GM11168 (cell line): ENCODE data around the gene STK38.

Experiments used
- in situ Hi-C: fragments of 300-500 bp; cut with MboI; formaldehyde crosslinking; loops from one replicate; pipeline ENCODE4 v1.12.0; 2022; ENCODE audit warnings: low sequenced_read_pairs; ENCODE audit not compliant: unreplicated experiment

STK38 gene

GRCh38 chr6:36570264-36570663, 23.0 kb upstream of the STK38 start:
- in situ Hi-C loops, result no loop called here

DNA sequence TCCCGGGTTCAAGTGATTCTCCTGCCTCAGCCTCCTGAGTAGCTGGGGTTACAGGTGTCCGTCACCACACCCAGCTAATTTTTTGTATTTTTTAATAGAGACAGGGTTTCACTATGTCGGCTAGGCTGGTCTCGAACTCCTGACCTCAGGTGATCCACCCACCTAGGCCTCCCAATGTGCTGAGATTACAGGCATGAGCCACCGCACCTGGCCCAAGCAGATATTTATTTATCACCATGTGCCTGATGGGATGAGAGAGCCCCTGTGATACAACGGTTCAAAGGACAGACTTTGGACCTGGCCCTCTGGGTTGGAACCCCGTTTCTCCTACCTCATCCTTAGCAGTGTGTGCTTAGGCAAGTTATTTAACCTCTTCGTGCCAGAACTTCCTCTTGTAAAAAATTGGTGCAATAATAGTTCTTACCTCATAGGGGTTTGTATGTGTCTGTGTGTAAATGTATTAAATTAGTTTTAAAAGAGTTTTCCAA, 19.2 kb upstream of the STK38 start:
- in situ Hi-C loops, result no loop called here

GRCh38 chr6:36563928-36564284, 16.6 kb upstream of the STK38 start:
- in situ Hi-C loops, result no loop called here

- in situ Hi-C loops, result no loop called here
Measured at GRCh38 chr6:36563237-36563927, 16.1 kb upstream of the STK38 start.

DNA sequence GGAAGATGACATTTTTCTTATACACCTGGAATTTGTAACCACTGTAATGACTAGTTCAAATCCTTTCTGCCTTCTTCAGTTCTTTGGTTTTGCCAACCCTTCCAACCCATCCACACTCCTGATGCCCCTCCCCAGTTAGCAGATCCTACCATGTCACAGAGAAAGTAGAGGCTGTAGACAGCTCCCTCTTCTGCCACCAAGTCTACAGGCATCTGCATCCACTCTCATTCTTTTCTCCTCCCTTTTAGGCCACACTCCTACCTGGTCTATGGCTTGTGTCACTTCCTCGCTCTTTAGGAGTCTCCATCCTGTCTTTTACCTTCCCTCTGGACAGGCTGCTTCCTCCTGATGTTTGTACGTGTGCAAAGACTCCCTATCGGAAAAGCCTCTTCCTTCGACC, 13.5 kb upstream of the STK38 start:
- in situ Hi-C loops, result no loop called here

GRCh38 chr6:36559011-36559793, 11.9 kb upstream of the STK38 start:
- in situ Hi-C loops, result no loop called here

DNA sequence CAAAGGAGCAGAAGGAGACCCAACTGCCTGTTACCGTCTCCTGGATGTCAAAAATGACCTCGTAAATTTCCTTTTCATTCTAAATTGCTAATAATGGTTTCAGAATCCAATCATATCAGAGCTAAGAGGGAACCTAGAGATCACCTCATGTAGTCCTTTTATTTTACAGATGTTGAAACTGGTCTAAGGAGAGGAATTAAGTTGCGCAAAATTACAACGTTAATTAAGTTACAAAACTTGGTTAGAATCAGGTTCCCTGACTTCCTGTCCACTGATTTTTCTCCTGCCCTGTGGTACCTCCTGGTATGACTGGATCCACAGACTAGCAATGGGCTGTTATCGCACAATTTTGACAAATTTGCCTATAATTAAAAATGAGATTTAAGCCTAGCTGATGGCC, 9.0 kb upstream of the STK38 start:
- in situ Hi-C loops, result no loop called here

DNA sequence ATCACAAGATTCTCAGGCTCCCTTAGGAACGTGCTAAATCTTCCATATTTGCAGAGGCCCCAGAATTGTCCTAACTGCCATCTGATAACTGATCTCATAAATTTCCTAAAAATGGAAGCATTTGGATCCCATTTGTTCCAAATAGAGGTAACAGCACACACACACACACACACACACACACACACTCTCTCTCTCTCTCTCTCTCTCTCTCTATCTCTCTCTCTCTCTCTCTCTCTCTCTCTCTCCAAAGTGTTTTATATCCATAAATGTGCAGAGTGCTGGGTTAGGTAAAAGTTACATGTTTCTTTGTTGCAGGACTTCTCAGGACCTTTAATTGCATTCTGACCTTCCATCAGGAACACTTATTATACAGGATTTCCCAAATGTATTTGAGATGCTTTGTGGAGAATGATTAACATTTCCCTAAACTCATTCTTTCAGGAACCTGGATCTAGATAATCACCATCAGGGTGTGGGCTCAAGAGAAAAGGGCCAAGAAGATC, 8.5 kb upstream of the STK38 start:
- in situ Hi-C loops, result no loop called here

DNA sequence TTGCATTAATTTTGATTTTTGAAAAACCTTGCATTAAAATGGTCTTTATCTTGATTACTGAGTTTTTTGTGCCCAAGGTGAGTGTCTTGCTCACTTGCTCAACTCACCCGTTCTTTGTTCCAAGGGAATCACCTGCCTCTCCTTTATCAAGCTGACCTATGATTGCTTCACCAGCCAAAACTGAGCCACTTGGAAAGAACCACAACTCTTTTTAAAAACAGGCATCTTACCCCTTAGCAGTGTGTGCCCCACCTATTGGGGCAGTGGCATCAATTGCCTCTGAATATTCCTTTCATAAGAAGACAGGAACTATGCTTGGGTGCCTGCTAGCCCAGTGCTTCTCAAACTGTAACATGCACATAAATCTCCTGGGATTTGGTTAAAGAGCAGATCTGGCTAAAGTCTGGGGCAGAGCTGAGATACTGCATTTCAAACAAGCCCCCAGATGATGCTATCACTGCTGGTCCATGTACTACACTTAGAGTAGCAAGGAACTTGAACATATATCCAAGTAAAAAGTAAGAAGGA, 3.3 kb upstream of the STK38 start:
- in situ Hi-C loops, result no loop called here

- in situ Hi-C loops, result no loop called here
Measured at GRCh38 chr6:36548401-36548743, 1.1 kb upstream of the STK38 start.

DNA sequence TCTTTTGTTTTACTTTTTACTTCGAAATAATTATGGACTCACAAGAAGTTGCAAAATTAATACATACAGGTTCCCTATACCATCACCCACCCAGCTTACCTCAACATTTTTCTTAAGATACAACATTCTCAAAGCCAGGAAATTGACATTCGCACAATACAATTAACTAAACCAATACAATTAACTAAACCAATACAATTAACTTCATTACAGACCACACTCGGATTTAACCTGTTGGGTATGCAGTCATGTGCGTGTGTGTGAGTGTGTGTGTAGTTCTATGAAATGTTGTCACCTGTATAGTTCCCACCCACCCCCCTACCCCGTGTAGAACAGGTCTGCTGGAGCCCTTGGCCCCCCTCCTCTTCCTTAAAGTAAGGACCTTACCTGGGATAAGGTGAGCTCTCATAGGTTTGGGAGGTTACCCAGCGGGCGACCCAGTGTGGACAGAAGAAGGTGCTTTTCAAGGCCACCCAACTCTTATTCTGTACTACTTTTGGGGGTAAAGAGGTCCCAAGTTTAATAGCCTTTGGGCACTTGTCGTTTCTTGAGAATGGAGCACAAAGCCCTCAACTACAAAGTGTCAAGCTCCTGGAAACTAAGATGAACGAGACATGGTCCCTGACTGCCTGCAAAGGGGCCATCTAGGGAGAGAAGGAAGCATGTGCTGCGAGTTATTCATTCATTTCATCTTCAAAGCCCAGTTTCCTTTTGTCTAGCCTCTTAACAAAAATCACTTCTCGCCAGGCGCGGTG, 544 bp upstream of the STK38 start:
- in situ Hi-C loops, result no loop called here

- in situ Hi-C loops, result no loop called here
Measured at GRCh38 chr6:36546308-36546919, 865 bp downstream of the STK38 start.

GRCh38 chr6:36545767-36546307, 1.4 kb downstream of the STK38 start:
- in situ Hi-C loops, result no loop called here

GRCh38 chr6:36544228-36544627, 3.1 kb downstream of the STK38 start:
- in situ Hi-C loops, result no loop called here

DNA sequence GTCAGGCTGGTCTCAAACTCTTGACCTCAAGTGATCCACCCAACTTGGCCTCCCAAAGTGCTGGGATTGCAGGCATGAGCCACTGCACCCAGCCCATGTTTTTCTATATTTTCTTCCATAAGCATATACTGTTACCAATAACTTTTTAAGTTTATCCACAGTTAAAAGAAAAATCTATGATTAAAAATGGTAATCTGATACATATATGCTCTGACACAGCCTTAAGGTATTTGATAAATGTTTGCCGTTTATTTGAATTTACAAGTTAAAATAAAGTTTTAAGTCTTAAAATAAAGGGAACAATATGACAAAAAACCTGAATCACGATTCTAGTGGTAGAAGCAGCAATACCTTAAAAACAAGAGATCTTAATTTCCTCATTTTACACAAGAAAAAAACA, 5.2 kb downstream of the STK38 start:
- in situ Hi-C loops, result no loop called here

DNA sequence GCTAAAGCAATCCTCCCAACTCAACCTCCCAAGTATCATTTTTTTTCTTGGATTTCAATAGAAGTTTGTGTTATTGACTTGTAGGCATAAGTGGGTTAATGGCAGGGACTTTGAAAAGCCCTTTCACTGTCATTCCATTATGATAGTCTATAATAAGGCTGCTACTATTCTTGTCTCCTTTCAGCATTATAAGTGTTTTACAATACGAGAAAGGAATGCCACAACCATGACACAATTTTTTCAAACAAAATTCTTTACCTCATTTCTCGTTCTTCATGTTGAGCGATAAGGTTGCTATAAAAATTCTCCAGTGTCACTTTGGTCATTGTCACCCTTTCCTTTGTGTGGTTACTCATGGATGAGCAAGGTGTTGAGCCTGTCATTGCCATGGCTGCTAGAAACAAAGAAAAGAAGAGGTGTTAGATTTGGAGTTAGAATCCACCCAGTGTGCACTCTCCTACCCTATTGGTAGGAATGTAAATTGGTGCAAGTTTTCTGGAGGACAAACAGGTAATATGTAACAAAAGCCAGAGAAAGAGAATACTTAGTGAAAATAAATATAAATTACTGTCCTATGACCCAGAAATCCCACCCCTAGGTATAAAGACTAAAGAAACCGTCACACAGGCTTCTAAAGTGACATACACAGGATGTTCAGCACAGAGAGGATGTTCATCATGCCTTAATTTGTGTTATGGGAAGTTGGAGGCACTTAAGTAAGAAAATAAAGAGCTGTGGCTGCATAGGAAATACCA, 7.3 kb downstream of the STK38 start:
- in situ Hi-C loops, result no loop called here

DNA sequence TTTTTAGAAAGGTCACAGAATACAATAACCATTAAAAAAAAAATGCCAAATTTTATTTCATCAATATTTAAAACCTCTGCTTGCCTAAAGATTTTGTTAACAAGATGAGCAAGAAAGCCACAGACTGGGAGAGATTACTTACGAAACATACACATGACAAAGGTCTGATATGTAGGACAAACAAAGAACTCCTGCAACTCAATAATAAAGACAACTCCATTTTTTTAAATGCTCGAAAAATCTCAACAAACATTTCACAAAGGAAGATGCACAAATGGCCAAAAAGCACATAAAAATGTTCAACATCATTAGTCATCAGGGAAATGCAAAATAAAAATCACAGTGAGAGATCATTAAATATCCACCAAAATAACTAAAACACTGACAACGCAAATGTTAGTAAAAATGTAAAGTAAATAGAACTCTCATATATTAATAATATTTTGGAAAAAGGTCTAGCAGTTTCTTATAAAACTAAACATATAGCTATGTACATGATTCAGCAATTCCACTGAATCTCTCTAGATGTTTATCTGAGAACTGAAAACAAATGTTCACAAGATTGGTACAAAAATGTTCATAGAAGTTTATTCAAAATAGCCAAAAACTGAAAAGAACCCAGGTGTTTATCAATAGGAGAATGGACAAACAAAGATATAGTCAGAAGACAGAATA, 10.3 kb downstream of the STK38 start:
- in situ Hi-C loops, result no loop called here

GRCh38 chr6:36533321-36533720, 14.0 kb downstream of the STK38 start:
- in situ Hi-C loops, result no loop called here

GRCh38 chr6:36526066-36526465, 21.2 kb downstream of the STK38 start:
- in situ Hi-C loops, result no loop called here
